T-helper 9 cell (primary cell): ENCODE data around the gene LRG1.

Experiments
- DNase-seq: peaks from one replicate; pipeline ENCODE4 v3.0.0-alpha.2; 2020

Gene LRG1

DNA sequence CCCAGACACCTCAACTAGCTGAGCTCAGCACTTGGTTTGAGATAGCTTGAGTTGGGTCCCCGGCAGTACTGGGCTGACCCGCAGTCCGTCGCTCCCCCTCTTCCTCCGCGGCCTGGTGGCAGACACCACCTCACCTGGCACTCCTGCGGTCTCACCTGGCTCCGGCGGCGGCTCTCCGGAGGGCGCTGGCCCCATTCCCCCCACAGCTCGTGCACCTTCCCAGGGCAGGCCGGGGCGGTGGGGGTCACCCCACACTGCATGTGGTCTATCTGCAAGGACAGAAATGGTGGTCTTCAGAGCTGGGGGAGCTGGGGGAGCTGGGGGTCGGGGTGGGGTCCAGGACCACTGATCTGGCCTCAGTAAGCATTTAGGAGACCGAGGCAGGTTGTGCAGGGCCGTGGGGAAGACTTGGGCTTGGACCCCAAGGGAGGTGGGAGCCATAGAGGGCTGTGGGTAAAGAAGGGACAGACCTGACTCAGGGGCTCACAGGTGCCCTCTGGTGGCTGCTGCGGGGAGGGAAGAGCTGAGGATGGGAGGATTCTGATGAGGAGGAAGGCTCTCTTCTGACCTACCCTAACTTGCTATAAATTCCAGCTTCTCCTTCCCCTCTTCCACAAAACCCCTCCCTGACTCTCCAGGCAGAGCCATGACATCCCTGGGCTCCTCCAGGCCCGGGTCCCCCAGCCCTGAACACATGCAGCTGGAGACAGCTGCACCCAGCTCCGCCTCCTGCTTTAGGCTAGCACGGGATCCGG, 14.9 kb downstream of the LRG1 start:
- DNase-seq: peak; percentile 67

DNA sequence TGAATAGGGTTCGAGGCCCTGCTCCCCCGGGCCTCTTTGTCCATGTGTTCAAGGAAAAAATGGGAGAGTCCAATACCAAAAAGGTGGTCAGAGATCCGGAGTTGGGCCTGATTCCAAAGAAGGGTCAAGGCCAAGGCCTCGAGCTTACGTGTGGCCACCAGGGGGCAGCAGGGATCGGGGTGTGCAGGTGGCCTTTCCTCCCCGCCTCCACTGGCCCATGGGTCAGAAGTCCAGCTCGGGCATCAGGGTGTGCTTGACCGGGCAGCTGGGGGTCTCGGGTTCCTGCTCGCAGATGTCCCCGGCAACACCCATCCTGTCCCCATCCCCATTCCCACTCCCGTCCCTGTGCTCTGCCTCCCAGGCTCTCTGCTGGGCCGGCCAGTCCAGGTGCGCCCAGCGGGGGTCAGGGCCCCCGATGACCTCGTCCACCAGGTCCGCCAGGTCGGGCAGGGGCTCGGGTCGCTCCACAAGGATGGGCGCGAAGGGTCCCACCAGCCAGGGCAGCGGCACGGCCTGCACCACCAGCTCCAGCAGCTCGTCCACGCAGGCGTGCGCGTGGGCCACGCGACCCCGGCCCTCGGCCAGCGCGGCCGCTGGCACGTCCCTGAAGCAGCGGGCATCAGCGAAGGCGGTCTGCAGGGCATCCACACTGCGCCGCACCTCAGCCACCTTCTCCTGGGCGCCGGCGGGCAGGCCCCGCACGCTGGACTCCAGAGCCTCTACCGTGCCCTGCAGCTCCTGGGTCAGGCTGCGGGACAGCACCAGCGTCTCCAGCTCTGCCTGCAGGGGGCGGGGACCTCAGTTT, 16.3 kb downstream of the LRG1 start:
- peak; percentile 11 for DNase-seq

DNA sequence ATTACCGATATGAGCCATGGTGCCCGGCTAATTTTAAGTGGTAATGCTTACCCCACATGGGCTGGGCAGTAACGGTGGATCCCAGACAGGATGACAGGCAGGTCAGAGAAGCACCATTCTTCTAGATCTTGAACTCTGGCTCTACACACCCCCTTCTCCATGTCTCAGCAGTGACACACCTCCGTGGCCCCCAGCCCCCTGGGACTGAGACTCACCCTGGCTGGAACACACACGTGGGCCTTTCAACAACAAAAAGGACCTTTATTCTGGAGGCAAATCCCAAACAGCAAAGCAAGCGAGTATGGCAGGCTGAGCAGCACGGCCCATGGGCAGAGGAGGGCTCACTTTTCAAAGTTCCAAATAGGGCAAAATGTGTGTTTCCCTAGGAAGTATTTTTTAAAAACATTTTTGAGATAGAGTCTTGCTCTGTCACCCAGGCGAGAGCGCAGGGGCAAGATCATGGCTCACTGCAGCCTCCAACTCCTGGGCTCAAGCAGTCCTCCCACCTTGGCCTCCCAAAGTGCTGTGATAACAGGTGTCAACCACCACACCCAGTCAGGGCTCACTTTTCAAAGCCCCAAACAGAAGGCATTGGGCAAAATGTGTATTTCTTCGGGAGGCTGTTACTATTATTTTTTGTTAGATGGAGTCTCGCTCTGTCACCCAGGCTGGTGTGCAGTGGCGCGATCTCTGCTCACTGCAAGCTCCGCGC, 17.4 kb downstream of the LRG1 start:
- no peak for DNase-seq

DNA sequence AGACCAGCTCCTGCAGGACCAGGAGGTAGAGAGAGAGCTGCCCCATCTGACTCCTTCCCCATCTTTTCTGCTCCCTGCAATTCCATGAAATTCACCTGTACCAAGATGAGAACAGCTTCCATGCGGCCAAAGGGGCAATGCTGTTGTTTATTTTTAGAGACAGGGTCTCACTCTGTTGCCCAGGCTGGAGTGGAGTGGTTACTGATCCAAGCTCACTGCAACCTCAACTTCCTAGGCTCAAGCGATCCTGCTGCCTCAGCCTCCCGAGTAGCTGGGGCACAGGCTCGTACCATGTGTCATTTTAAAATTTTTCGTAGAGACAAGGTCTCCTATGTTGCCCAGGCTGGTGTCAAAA, 18.0 kb downstream of the LRG1 start:
- DNase-seq: no peak

DNA sequence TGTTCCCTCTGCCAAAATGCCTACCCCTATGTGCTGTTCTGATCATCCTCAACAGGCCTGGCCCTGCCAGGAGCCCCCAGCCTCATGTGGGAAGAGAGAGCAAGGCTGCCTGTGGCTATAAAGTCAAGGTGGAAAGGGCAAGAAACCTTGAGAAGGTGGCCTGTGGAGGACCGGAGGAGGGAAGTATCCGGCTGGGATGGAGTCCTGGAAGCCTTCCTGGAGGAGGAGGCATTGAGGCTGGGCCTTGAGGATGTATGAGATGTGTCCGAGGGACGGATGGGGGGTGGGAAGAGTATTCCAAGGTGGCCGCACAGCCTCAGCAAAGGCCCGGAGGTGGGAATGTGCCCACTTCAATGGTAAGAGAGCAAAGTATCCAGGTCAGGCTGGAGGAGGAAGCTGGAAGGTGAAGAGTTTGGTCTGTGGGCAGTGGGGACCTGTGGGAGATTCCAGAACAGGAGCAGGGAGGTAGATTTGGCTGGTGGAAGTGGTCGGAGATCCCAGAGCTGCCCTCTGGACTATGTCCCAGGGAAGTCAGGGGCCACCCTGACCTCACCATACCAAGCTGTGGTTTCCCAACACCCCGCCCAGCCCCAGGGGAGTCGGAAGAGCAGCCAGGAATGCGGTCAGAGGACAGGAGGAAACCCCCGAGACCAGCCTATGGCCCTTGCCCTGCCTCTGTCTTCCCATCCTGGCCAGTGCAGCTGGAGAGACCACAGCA, 18.5 kb downstream of the LRG1 start:
- no peak for DNase-seq

DNA sequence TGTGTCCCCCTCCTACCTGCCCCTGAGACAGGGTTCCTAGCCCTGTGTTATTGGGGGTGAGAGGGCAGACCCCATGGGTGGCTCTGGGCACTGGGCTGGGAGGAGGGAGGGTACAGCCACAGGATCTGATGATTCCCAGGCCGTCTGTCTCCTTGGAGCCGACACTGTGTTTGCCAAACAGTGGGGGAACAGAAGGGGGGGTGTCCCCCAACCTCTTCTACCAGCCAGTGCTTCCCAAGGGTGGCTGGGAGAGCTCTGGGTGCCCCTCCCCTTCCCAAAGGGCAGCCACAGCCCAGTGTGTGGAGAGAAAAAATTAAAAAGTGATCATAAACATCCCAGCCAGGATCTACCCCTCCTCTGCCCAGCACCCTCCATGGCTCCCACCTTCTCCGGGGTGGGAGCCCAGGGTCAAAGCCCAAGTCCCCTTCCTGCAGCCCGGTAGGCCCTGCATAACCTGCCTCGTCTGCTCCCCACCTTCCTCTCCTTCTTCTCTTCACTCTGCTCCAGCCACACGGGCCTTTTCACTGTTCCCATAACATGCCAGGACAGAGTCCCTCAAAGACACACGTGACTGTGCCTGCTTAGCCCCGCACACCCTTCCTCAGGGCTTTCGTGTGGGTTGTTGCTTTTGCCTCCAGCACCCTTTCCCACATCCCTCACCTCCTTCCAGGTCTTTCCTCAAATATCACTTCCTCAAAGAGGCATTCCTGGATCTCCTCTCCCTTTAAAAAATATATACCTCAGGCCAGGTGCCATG, 20.1 kb downstream of the LRG1 start:
- no peak for DNase-seq

DNA sequence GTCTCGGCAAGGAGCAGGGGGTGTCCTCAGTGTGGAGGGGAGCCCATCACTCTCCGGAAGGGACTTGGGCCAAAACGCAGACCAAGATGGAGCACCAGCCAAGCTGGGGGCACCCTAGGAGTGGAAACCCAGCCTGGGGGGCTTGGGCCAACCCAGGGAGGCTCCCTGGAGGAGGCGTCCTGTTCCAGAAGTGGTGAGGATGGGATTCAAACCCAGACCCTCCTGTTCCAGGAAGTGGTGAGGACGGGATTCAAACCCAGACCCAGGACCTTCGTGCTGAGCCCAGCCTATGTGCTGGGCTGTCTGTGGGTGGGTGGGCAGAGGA, 20.7 kb downstream of the LRG1 start:
- no peak for DNase-seq

DNA sequence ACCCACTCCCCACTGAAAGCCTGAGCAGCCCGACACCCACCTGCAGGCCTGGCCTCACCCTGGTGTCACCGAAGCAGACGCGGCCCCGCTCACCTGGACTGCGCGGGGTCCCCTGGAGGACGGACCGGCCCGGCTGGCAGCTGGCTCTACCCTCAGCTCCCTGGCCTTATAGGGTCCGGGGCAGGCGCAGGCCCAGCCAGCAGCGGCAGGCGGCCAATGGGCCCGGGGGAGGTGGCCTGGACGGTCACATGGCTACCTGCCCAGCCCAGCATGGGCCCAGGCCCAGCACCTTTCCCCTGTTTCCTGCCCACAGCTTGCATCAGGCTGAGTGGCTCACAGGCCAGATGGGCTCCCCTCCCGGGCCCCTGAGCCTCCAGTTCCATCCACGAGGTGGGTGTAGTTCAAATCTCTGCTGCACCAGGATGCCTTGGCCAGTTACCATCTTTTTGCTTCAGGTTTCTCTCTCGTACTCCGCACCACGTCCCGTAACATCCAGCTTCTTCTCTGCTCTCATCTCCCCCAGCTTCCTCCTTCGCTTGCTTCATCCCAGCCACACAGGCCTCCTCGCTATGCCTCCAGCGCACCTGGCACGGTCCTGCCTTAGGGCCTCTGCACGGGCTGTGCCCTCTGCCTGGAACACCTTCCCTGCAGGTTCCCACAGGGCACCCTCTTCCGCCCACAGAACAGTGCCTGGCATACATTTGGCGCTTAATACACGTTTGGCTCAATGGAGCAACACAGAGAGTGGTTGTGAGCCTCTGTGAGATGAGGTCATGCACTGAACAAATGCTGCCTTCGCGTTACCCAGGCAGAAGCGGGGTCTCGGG, 21.3 kb downstream of the LRG1 start, which contains the start of gene PLIN4:
PLIN4 (minus strand) TSS at position 142 of the 827 bp plus-strand sequence. CDS start 214 bp downstream, outside the sequence.
- DNase-seq: no peak

DNA sequence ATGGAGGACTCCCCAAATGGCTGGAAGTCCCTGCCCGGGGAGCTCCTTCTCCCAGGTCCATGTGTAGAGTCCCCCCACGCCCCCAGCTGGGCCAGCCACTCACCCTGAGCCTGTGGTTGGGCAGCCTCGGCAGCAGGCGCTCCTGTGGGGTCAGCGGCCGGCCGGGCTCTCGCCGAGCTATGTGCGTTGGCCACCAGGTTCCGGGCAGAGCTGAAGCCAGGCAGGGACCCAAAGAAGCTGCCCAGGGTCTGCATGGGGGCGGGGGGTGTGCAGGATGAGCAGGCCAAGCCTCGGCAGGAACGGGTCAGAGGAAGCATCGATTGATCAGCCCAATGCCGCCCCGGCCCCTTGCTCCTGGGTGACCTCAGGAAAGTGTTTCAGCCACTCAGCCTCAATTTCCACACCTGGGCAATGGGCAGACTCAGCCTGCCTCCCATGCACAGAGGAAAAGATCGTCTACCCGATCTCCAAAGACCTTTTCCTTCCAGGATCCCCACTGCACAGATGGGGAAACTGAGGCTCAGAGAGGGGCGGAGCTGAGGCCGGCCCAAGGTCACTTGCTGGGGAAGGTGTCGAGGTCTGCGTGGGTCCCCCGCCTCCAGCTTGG, 22.3 kb downstream of the LRG1 start:
- no peak for DNase-seq

DNA sequence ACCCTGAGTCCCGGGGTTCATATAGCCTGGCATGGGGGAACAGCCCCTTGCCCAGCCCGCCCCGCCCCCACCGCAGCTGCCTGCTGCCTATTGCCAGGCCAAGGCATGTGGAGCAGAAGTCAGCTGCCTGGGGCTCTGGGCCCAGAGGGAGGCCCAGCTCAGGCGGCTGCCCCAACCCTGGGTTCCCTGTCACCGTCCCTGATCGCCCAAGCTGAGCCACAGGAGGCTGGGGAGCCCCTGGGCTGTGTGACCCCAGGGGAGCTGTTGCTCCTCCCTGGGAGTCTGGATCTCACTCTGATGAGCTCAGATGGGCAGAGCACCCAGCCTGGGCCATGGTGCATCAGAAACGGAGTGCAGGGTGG, 22.9 kb downstream of the LRG1 start:
- no peak for DNase-seq

DNA sequence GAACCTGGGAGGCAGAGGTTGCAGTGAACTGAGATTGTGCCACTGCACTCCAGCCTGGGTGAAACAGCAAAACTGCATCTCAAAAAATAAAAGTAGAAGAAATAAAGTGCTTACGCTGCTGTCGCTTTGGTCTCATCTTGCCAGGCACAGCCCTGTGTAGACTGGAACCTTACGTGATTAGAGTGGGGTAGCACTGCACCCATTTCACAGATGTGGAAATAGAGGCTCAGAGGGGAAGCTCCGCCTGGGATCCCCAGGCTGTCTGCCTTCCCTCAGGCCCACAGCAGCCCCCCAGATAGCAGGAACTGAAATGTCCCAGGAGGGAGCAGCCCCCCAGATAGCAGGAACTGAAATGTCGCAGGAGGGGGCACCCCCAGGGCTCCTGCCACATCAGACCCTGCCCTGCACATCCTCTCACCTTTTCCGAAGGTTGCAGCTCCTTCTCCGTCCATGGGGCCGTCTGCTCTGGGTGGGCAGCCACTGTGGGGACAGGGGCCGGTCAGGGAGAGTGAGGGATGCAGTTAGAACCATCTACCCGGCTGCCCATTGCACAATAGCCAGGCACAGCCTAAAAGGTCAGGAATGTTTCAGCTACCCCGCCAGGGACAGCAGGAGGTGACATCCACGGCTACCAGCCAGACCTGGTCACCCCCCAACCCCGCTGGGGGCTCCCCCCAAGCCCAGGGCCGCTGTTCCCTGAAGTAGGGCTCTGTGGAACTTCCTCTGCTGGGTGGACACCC, 23.5 kb downstream of the LRG1 start:
- no peak for DNase-seq

DNA sequence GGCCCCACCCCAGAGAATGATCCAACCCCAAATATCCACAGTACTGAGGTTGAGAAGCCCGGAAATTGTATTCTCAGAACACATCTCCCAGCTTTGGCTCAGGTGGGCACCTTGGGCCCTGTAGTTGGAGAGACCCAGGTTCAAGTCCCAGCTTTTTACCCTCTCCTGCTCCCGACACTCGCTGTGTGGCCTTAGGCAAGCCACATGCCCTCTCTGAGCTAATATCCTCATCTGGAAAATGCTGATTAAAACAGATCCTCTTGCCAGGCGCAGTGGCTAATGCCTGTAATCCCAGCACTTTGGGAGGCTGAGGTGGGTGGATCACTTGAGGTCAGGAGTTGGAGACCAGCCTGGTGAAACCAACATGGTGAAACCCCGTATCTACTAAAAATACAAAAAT, 24.1 kb downstream of the LRG1 start:
- DNase-seq: no peak

DNA sequence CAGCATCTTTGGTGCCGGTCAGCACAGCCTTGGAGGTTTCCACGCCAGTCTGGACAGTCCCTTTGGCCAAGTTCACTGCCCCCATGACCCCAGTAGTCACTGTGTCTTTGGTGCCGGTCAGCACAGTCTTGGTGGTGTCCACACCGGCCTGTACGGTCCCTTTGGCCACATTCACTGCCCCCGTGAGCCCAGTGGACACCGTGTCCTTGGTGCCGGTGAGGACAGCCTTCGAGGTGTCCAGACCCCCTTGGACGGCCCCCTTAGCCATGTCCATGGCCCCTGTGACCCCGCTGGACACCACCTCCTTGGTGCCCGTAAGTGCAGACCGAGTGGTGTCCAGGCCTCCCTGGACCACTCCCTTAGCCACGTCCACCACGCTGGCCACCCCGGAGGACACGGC, 26.6 kb downstream of the LRG1 start:
- DNase-seq: no peak

DNA sequence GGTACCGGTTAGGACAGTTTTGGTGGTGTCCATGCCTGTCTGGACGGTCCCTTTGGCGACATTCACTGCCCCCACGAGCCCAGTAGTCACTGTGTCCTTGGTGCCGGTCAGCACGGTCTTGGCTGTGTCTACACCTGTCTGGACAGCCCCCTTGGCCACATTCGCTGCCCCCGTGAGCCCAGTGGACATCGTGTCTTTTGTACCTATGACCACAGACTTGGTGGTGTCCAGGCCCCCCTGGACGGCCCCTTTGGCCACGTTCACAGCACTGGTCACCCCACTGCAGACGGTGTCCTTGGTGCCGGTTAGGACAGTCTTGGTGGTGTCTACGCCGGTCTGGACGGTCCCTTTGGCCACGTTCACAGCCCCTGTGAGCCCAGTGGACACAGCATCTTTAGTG, 27.8 kb downstream of the LRG1 start:
- no peak for DNase-seq

DNA sequence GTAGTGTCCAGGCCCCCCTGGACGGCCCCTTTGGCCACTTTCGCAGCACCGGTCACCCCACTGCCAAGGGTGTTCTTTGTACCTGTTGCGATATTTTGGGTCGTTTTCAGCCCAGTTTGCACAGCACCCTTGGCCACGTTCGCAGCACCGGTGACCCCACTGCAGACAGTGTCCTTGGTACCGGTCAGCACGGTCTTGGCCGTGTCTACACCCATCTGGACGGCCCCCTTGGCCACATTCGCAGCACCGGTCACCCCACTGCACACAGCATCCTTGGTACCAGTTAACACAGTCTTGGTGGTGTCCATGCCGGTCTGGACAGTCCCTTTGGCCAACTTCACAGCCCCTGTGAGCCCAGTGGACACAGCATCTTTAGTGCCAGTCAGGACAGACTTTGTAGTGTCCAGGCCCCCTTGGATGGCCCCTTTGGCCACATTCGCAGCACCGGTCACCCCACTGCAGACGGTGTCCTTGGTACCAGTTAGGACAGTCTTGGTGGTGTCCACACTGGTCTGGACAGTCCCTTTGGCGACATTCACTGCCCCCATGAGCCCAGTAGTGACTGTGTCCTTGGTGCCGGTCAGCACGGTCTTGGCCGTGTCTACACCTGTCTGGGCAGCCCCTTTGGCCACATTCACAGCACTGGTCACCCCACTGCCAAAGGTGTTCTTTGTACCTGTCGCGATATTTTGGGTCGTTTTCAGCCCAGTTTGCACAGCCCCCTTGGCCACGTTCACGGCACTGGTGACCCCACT, 28.4 kb downstream of the LRG1 start:
- DNase-seq: no peak

DNA sequence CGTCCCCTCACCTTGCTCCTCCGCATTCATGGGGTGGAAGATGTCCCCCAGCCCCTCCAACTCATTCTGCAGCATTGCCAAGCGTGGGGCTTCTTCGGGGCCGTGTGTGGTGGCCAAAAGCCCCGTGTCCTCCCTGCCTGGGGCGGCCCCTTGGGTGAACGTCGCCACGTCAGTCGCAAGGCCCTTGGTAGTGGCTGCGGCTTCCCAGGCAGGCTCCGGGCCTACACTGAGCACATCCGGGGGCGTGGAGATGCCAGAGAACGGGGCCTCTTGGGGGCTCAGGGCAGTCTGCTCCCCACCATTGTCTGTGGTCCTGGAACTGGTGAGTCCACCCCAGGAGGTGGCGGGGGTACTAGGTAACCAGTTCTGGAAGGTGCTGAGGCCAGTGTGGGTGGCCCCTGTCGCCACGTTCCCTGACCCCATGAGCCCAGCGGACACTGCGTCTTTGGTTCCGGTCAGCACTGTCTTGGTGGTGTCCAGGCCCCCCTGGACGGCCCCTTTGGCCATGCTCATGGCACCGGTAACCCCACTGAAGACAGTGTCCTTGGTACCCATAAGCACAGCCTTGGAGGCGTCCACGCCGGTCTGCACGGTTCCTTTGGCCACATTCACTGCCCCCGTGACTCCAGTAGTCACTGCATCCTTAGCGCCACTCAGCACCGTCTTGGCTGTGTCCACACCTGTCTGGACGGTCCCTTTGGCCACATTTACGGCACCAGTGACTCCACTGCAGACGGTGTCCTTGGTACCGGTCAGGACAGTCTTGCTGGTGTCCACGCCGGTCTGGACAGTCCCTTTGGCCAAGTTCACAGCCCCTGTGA, 29.2 kb downstream of the LRG1 start:
- DNase-seq: no peak

DNA sequence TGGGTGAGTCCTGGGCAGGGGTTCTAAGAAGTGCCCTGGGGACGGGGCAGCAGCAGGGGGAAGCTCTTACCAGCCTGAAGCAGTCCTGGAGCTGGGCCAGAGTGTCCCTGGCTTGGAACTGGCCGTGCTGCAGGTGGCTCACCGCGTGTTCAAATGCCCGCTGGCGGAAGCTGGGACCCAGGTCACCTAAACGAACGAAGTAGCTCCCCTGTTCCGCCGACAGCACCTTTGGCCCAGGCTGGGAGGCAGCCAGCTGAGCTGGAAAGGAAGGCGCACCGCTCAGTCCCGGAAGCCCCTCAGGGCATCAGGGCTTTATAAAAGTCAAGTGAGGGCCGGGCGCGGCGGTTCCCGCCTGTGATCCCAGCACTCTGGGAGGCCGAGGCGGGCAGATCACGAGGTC, 31.1 kb downstream of the LRG1 start:
- no peak for DNase-seq

DNA sequence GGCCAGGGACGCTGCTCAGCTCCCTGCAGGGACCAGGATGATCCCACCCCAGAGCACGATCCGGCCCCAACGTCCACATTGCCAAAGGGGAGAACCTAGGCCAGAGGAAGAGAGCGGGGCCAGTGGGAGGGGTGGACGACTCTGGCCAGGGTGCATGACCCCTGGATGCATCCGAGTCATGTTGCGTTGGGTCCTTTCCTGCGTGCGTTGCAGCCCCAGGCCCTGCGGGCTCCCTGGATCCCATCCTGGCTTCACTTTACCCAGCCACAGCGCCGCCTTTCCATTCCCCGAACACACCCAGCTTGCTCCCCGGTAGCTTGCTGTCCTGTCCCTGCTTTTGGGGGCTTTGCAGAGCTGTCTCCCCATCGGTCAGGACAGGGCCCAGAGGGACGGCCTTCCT, 32.0 kb downstream of the LRG1 start:
- no peak for DNase-seq

DNA sequence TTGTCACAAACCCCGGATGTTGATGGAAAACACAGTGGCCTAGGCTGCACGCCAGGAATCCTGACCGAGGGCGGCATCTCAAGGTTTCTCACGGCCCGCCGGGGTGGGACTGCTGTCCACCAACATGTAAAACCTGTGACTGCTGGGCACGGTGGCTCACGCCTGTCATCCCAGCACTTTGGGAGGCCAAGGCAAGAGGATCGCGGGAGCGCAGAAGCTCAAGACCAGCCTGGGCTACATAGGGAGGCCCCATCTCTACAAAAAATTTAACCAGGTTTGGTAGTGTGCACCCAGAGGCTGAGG, 32.7 kb downstream of the LRG1 start:
- no peak for DNase-seq
